ENCODE measurements around the gene LAX1.
"Not testable (repeated sequence)": the region's sequence is repeated elsewhere in the genome, so short reads cannot be mapped to it uniquely, and the experiment has no call there.

LAX1 gene

DNA sequence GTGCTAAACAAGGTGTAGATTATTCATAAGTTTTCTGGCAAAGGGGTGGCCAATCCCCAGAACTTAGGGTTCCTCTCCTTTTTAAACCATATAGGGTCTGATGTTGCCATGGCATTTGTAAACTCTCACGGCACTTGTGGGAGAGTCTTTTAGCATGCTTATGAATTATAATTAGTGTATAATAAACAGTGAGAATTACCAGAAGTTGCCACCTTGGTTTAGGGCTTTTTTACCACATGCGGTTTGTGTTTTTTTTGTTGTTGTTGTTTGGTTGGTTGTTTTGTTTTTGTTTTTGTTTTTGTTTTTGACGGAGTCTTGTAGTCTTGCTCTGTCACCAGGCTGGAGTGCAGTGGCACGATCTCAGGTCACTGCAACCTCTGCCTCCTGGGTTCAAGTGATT is 8.9 kb upstream of the LAX1 start:
- H3K27me3 ChIP-seq (ENCODE audit: insufficient read depth, low read length, poor library complexity, severe bottlenecking), result no peaks in the 10 kb centered on the region
- H3K4me1 ChIP-seq (ENCODE audit: insufficient read depth, low read length, poor library complexity, severe bottlenecking), result peaks cover 14% of the 10 kb centered on the region
- H3K36me3 ChIP-seq (ENCODE audit: insufficient read depth, low read length), result no peaks in the 10 kb centered on the region
- H3K4me2 ChIP-seq (ENCODE audit: low read depth, low read length, poor library complexity, severe bottlenecking), result no peak overlapping the region
- H3K9me2 ChIP-seq (replicated peaks; ENCODE audit: low read depth, low read length), result no peaks in the 10 kb centered on the region
- no peak for TF ChIP-seq EZH2phosphoT487 (IDR thresholded peaks at IDR 0.05; ENCODE audit: borderline replicate concordance)
- TF ChIP-seq, protein P1, sequence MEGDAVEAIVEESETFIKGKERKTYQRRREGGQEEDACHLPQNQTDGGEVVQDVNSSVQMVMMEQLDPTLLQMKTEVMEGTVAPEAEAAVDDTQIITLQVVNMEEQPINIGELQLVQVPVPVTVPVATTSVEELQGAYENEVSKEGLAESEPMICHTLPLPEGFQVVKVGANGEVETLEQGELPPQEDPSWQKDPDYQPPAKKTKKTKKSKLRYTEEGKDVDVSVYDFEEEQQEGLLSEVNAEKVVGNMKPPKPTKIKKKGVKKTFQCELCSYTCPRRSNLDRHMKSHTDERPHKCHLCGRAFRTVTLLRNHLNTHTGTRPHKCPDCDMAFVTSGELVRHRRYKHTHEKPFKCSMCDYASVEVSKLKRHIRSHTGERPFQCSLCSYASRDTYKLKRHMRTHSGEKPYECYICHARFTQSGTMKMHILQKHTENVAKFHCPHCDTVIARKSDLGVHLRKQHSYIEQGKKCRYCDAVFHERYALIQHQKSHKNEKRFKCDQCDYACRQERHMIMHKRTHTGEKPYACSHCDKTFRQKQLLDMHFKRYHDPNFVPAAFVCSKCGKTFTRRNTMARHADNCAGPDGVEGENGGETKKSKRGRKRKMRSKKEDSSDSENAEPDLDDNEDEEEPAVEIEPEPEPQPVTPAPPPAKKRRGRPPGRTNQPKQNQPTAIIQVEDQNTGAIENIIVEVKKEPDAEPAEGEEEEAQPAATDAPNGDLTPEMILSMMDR (conservative IDR thresholded peaks at IDR 0.05; ENCODE audit: low read length), result no peak
- no peaks in the 10 kb centered on the region for H3F3A ChIP-seq (ENCODE audit: low read depth)
- no peaks in the 10 kb centered on the region for H3K79me2 ChIP-seq (ENCODE audit: insufficient read depth, low read length)
- no peaks in the 10 kb centered on the region for H4K20me1 ChIP-seq (ENCODE audit: insufficient read depth, low read length, poor library complexity, severe bottlenecking)
- no peak overlapping the region for H3K4me3 ChIP-seq (ENCODE audit: low read length, poor library complexity, severe bottlenecking)
- peak overlapping the region; percentile 61 for H2AFZ ChIP-seq (ENCODE audit: low read length)
- H3K9ac ChIP-seq (ENCODE audit: low read depth, low read length, poor library complexity, severe bottlenecking), result no peak overlapping the region
- H3K9me3 ChIP-seq (ENCODE audit: insufficient read depth, low read depth, low read length), result no peaks in the 10 kb centered on the region

DNA sequence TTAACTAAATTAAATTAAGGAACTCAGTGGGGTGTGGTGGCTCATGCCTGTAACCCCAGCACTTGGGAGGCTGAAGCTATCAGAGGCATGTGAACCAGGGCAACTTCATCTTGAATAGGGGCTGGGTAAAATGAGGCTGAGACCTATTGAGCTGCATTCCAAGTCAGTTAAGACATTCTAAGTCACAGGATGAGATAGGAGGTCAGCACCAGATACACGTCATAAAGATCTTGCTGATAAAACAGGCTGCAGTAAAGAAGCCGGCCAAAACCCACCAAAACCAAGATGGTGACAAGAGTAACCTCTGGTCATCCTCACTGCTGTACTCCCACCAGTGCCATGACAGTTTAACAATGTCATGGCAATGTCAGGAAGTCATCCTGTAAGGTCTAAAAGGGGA is 6.2 kb upstream of the LAX1 start:
- H3K36me3 ChIP-seq (ENCODE audit: insufficient read depth, low read length); H3K27me3 ChIP-seq (ENCODE audit: insufficient read depth, low read length, poor library complexity, severe bottlenecking); H3K9ac ChIP-seq (ENCODE audit: low read depth, low read length, poor library complexity, severe bottlenecking); H3F3A ChIP-seq (ENCODE audit: low read depth); H3K4me3 ChIP-seq (ENCODE audit: low read length, poor library complexity, severe bottlenecking); H3K9me2 ChIP-seq (replicated peaks; ENCODE audit: low read depth, low read length); H4K20me1 ChIP-seq (ENCODE audit: insufficient read depth, low read length, poor library complexity, severe bottlenecking); H3K9me3 ChIP-seq (ENCODE audit: insufficient read depth, low read depth, low read length); H3K79me2 ChIP-seq (ENCODE audit: insufficient read depth, low read length): not testable (repeated sequence)
- H3K4me2 ChIP-seq (ENCODE audit: low read depth, low read length, poor library complexity, severe bottlenecking), result peak overlapping the region; percentile 15
- H3K4me1 ChIP-seq (ENCODE audit: insufficient read depth, low read length, poor library complexity, severe bottlenecking), result peaks cover 29% of the 10 kb centered on the region
- H2AFZ ChIP-seq (ENCODE audit: low read length), result 0 out of 2 replicates have a peak overlapping the region, but pooled peaks have one; percentile 23

DNA sequence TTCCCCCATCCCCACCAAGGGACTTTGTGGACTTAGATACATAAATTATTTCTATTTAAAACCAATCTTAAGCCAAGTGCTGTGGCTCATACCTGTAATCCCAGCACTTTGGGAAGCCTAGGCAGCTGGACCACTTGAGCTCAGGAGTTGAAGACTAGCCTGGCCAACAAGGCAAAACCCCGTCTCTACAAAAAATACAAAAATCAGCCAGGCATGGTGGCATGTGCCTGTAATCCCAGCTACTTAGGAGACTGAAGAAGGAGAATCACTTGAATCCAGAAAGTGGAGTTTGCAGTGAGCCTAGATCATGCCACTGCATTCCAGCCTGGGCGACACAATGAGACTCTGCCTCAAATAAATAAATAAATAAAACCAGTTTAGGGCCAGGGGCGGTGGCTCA is 4.5 kb upstream of the LAX1 start:
- TF ChIP-seq, protein P1 (conservative IDR thresholded peaks at IDR 0.05; ENCODE audit: low read length), result no peak
- no peak for TF ChIP-seq EZH2phosphoT487 (IDR thresholded peaks at IDR 0.05; ENCODE audit: borderline replicate concordance)
- H3K4me2 ChIP-seq (ENCODE audit: low read depth, low read length, poor library complexity, severe bottlenecking), result no peak overlapping the region
- H3K27me3 ChIP-seq (ENCODE audit: insufficient read depth, low read length, poor library complexity, severe bottlenecking), result no peaks in the 10 kb centered on the region
- no peaks in the 10 kb centered on the region for H3K36me3 ChIP-seq (ENCODE audit: insufficient read depth, low read length)
- no peaks in the 10 kb centered on the region for H3K9me2 ChIP-seq (replicated peaks; ENCODE audit: low read depth, low read length)
- H3K4me1 ChIP-seq (ENCODE audit: insufficient read depth, low read length, poor library complexity, severe bottlenecking), result peaks cover 32% of the 10 kb centered on the region
- H3K9me3 ChIP-seq (ENCODE audit: insufficient read depth, low read depth, low read length), result no peaks in the 10 kb centered on the region
- peaks cover 15% of the 10 kb centered on the region for H3F3A ChIP-seq (ENCODE audit: low read depth)
- no peaks in the 10 kb centered on the region for H4K20me1 ChIP-seq (ENCODE audit: insufficient read depth, low read length, poor library complexity, severe bottlenecking)
- no peak overlapping the region for H3K4me3 ChIP-seq (ENCODE audit: low read length, poor library complexity, severe bottlenecking)
- H2AFZ ChIP-seq (ENCODE audit: low read length), result no peak overlapping the region
- H3K79me2 ChIP-seq (ENCODE audit: insufficient read depth, low read length), result no peaks in the 10 kb centered on the region
- no peak overlapping the region for H3K9ac ChIP-seq (ENCODE audit: low read depth, low read length, poor library complexity, severe bottlenecking)

DNA sequence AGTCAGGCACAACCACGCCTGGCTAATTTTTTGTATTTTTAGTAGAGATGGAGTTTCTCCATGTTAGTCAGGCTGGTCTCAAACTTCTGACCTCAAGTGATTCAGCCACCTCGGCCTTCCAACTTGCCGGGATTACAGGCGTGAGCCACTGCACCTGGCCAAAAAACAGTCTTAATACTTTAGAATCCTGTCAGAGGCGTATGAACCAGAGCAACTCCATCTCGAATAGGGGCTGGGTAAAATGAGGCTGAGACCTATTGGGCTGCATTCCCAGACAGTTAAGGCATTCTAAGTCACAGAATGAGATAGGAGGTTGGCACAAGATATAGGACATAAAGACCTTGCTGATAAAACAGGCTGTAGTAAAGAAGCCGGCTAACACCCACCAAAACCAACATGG is 3.0 kb upstream of the LAX1 start:
- H3K27me3 ChIP-seq (ENCODE audit: insufficient read depth, low read length, poor library complexity, severe bottlenecking); H3K4me3 ChIP-seq (ENCODE audit: low read length, poor library complexity, severe bottlenecking); H3K9me3 ChIP-seq (ENCODE audit: insufficient read depth, low read depth, low read length); H3K4me2 ChIP-seq (ENCODE audit: low read depth, low read length, poor library complexity, severe bottlenecking); H3K9me2 ChIP-seq (replicated peaks; ENCODE audit: low read depth, low read length); H3K36me3 ChIP-seq (ENCODE audit: insufficient read depth, low read length); H4K20me1 ChIP-seq (ENCODE audit: insufficient read depth, low read length, poor library complexity, severe bottlenecking); H3K9ac ChIP-seq (ENCODE audit: low read depth, low read length, poor library complexity, severe bottlenecking); H2AFZ ChIP-seq (ENCODE audit: low read length): not testable (repeated sequence)
- peaks cover 40% of the 10 kb centered on the region for H3K4me1 ChIP-seq (ENCODE audit: insufficient read depth, low read length, poor library complexity, severe bottlenecking)
- H3K79me2 ChIP-seq (ENCODE audit: insufficient read depth, low read length), result peaks cover 13% of the 10 kb centered on the region
- peaks cover 18% of the 10 kb centered on the region for H3F3A ChIP-seq (ENCODE audit: low read depth)
